ENCODE data around the gene ZBBX. TPM values are rescaled to one million over a fixed set of nuclear protein-coding genes. Genes with fewer than 3 reads are reported as not detected.

ZBBX gene
- total RNA-seq, 4 donors from 2014 or later, result 0.44 TPM; not detected in 3

- Histone ChIP-seq H3K4me3 (no peak overlapping the region), H3K36me3 (no peaks in the 10 kb centered on the region), H3K9me3 (no peaks in the 10 kb centered on the region), H3K27ac (no peak overlapping the region), H3K4me1 (no peaks in the 10 kb centered on the region), H3K27me3 (no peaks in the 10 kb centered on the region)
- 81 to 82% methylated on average over 2 of the region's 2 CpGs for WGBS, 2 donors
- no peak for TF ChIP-seq EP300 (IDR thresholded peaks at IDR 0.05)
- TF ChIP-seq, protein P1, sequence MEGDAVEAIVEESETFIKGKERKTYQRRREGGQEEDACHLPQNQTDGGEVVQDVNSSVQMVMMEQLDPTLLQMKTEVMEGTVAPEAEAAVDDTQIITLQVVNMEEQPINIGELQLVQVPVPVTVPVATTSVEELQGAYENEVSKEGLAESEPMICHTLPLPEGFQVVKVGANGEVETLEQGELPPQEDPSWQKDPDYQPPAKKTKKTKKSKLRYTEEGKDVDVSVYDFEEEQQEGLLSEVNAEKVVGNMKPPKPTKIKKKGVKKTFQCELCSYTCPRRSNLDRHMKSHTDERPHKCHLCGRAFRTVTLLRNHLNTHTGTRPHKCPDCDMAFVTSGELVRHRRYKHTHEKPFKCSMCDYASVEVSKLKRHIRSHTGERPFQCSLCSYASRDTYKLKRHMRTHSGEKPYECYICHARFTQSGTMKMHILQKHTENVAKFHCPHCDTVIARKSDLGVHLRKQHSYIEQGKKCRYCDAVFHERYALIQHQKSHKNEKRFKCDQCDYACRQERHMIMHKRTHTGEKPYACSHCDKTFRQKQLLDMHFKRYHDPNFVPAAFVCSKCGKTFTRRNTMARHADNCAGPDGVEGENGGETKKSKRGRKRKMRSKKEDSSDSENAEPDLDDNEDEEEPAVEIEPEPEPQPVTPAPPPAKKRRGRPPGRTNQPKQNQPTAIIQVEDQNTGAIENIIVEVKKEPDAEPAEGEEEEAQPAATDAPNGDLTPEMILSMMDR (IDR thresholded peaks at IDR 0.05), result no peak
- no peak for TF ChIP-seq POLR2A (IDR thresholded peaks at IDR 0.05)
- no peak for DNase-seq (ENCODE audit: low spot score in 2 of 2)
Observed at GRCh38 chr3:167396075-167396474, 16.0 kb upstream of the ZBBX start.

- H3K27ac ChIP-seq, result no peak overlapping the region
- H3K9me3 ChIP-seq, result no peaks in the 10 kb centered on the region
- H3K36me3 ChIP-seq, result no peaks in the 10 kb centered on the region
Observed at GRCh38 chr3:167394003-167394402, 13.9 kb upstream of the ZBBX start.

DNA sequence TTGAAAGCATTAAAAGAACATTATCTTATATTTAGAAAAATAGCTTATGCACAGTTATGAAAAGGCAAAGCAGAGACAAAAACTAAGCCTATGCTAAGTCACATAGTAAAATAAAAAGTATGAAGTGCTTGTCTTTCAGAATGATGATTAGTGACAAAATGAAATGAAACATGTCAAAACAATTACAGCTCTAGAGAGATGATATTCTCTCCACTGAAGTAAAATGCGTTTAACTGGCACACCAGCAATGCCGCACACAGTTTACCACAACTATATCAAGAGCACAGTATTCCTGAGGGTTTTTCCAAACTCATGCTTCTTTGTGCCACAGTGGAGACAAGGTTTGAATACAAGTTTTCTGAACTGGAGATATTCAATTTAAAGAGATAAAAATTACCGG lies 2.1 kb upstream of the ZBBX start:
- no peaks in the 10 kb centered on the region for H3K36me3 ChIP-seq
- H3K4me3 ChIP-seq, result no peak overlapping the region
- H3K27ac ChIP-seq, result no peak overlapping the region
- H3K27me3 ChIP-seq, result no peaks in the 10 kb centered on the region
- peaks cover 0 to 8% (median 0%) of the 10 kb centered on the region in 4 donors for H3K4me1 ChIP-seq
- H3K9me3 ChIP-seq, result no peaks in the 10 kb centered on the region
- WGBS, 2 donors, result 91 to 96% methylated on average over 3 of the region's 3 CpGs
- TF ChIP-seq POLR2A (IDR thresholded peaks at IDR 0.05), result no peak
- TF ChIP-seq, protein P1 (IDR thresholded peaks at IDR 0.05), result no peak
- DNase-seq (ENCODE audit: low spot score in 2 of 2), result no peak

More at GRCh38 chr3:167394003-167394402, 13.9 kb upstream of the ZBBX start:
- TF ChIP-seq POLR2A (IDR thresholded peaks at IDR 0.05), result no peak
- TF ChIP-seq, protein P1 (IDR thresholded peaks at IDR 0.05), result no peak
- TF ChIP-seq EP300 (IDR thresholded peaks at IDR 0.05), result no peak
- DNase-seq (ENCODE audit: low spot score in 2 of 2), result no peak
- 24 to 29% methylated on average over 2 of the region's 2 CpGs for WGBS, 2 donors
- Histone ChIP-seq H3K4me3 (no peak overlapping the region), H3K4me1 (no peaks in the 10 kb centered on the region), H3K27me3 (no peaks in the 10 kb centered on the region)

GRCh38 chr3:167375478-167375877 lies 4.6 kb downstream of the ZBBX start:
- no peaks in the 10 kb centered on the region for H3K27me3 ChIP-seq
- no peak for DNase-seq (ENCODE audit: low spot score in 2 of 2)
- no peak overlapping the region for H3K27ac ChIP-seq
- H3K9me3 ChIP-seq, result no peaks in the 10 kb centered on the region
- WGBS, 2 donors, result 94 to 96% methylated on average over 6 of the region's 6 CpGs
- TF ChIP-seq POLR2A (IDR thresholded peaks at IDR 0.05) (no peak), EP300 (IDR thresholded peaks at IDR 0.05) (no peak)
- TF ChIP-seq, protein P1 (IDR thresholded peaks at IDR 0.05), result no peak
- no peak overlapping the region for H3K4me3 ChIP-seq
- peaks cover 0 to 8% (median 0%) of the 10 kb centered on the region in 4 donors for H3K4me1 ChIP-seq
- no peaks in the 10 kb centered on the region for H3K36me3 ChIP-seq

- 55 to 57% methylated on average over 3 of the region's 3 CpGs for WGBS, 2 donors
- TF ChIP-seq POLR2A (IDR thresholded peaks at IDR 0.05) (no peak), EP300 (IDR thresholded peaks at IDR 0.05) (no peak)
- TF ChIP-seq, protein P1 (IDR thresholded peaks at IDR 0.05), result no peak
- no peak for DNase-seq (ENCODE audit: low spot score in 2 of 2)
Observed at GRCh38 chr3:167372138-167372537, 8.0 kb downstream of the ZBBX start.

More at GRCh38 chr3:167372138-167372537, 8.0 kb downstream of the ZBBX start:
- H3K27ac ChIP-seq, result no peak overlapping the region
- H3K9me3 ChIP-seq, result no peaks in the 10 kb centered on the region
- no peak overlapping the region for H3K4me3 ChIP-seq
- H3K36me3 ChIP-seq, result no peaks in the 10 kb centered on the region
- H3K4me1 ChIP-seq, result no peaks in the 10 kb centered on the region
- H3K27me3 ChIP-seq, result no peaks in the 10 kb centered on the region

Data from tibial nerve (tissue), 4 donors.